ENCODE measurements around the gene OR5H6. TPM values are rescaled to one million over a fixed set of nuclear protein-coding genes. Genes with fewer than 3 reads are reported as not detected.

The OR5H6 gene
- total and polyA plus RNA-seq, 2 of the 13 experiments (the other 11 are each of a cell fraction or from before 2014, with no cell fraction given): not detected

GRCh38 chr3:98291332-98291957 lies 27.4 kb downstream of the OR5H6 start (continued):
- TF ChIP-seq ZNF317 (CRISPR knock-in tag; IDR thresholded peaks at IDR 0.05): no peak
- TF ChIP-seq GFI1 (CRISPR knock-in tag; IDR thresholded peaks at IDR 0.05; ENCODE audit: borderline replicate concordance): no peak
- TF ChIP-seq ZNF138 (CRISPR knock-in tag; IDR thresholded peaks at IDR 0.05; ENCODE audit: low read depth): no peak
- TF ChIP-seq POGK (CRISPR knock-in tag; conservative IDR thresholded peaks at IDR 0.05): no peak
- no peak for TF ChIP-seq LBX2 (CRISPR knock-in tag; IDR thresholded peaks at IDR 0.05; ENCODE audit: borderline replicate concordance)
- TF ChIP-seq ZNF749 (CRISPR knock-in tag; IDR thresholded peaks at IDR 0.05; ENCODE audit: borderline replicate concordance): no peak
- TF ChIP-seq E2F1 (CRISPR knock-in tag; IDR thresholded peaks at IDR 0.05): no peak
- 0 out of 2 replicates have a peak, but pooled peaks have one; percentile 18 for TF ChIP-seq NCOA2 (CRISPR knock-in tag; IDR thresholded peaks at IDR 0.05)
- TF ChIP-seq ZNF687 (CRISPR knock-in tag; IDR thresholded peaks at IDR 0.05): no peak
- no peak for TF ChIP-seq KDM5A (IDR thresholded peaks at IDR 0.05; ENCODE audit: borderline replicate concordance, low read length)
- TF ChIP-seq ZFP91 (CRISPR knock-in tag; IDR thresholded peaks at IDR 0.05; ENCODE audit: borderline replicate concordance): peak; percentile 67; the same call in 1 of the 2 replicates
- TF ChIP-seq ZNF296 (CRISPR knock-in tag; conservative IDR thresholded peaks at IDR 0.05): no peak
- no peak for TF ChIP-seq ZNF329 (CRISPR knock-in tag; IDR thresholded peaks at IDR 0.05; ENCODE audit: low read depth)
- no peak for TF ChIP-seq ATRX (CRISPR knock-in tag; IDR thresholded peaks at IDR 0.05; ENCODE audit: borderline replicate concordance)
- TF ChIP-seq ZUFSP (CRISPR knock-in tag; IDR thresholded peaks at IDR 0.05; ENCODE audit: borderline replicate concordance): no peak
- no peak for TF ChIP-seq ZNF224 (CRISPR knock-in tag; IDR thresholded peaks at IDR 0.05)
- TF ChIP-seq DRAP1 (CRISPR knock-in tag; IDR thresholded peaks at IDR 0.05): no peak

All from HepG2 (cell line).